NB4 (cell line): ENCODE measurements around the gene KAZALD1.

Source experiments
- MYC ChIP-seq: IDR thresholded peaks from 2 replicates; pipeline ENCODE4 v1.6.1; 2011; ENCODE audit warnings: low read depth, low read length
- TF ChIP-seq, protein P1 (sequence below): IDR thresholded peaks from one replicate; pipeline ENCODE4 v1.5.1; 2012; ENCODE audit warnings: low read depth, low read length

DNA sequence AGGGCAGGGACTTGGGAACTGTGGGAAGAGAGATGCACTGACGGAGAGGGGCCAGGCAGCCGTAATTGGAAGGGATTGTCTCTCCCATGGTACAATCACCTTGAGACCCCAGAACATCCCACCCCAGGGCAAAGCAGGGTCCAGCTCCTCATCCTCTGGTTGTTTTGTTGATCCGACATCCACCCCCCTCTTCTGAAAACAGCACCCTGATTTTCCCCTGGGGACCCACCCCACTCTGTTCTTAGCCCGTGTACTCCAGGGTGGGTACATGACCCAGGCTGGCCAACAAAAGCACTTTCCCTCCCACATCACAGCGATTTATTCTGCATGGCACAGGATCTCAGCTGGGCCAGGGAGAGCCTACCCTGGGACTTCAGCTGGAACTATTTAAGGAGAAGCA, 45.0 kb upstream of the KAZALD1 start:
- TF ChIP-seq, protein P1, sequence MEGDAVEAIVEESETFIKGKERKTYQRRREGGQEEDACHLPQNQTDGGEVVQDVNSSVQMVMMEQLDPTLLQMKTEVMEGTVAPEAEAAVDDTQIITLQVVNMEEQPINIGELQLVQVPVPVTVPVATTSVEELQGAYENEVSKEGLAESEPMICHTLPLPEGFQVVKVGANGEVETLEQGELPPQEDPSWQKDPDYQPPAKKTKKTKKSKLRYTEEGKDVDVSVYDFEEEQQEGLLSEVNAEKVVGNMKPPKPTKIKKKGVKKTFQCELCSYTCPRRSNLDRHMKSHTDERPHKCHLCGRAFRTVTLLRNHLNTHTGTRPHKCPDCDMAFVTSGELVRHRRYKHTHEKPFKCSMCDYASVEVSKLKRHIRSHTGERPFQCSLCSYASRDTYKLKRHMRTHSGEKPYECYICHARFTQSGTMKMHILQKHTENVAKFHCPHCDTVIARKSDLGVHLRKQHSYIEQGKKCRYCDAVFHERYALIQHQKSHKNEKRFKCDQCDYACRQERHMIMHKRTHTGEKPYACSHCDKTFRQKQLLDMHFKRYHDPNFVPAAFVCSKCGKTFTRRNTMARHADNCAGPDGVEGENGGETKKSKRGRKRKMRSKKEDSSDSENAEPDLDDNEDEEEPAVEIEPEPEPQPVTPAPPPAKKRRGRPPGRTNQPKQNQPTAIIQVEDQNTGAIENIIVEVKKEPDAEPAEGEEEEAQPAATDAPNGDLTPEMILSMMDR, result no peak
- no peak for TF ChIP-seq MYC
